ENCODE data around the gene KLHL25.

DNA sequence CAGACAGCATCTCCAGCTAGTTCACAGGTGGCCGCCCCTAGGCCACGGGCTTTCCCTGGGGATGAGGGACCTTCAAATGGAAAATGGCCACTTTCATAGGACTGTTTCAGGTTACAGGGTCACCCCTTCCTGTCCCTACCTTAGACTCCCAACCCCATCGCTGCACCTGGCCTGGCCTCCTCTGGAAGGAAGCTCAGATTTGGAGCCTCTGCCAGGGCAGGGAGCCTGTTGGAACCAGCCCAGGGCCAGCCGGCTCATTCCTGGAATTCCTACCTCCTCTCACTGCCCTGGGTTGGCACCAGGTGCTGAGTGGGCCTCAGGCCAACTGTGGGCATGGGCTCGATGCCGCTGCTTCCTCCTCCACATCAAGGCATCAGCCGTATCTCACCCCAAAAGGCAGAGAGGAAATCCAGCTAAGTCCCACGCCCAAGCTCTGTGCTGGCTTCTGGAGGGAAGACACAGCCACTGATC lies 42.2 kb downstream of the KLHL25 start:
- TF ChIP-seq, protein P1, sequence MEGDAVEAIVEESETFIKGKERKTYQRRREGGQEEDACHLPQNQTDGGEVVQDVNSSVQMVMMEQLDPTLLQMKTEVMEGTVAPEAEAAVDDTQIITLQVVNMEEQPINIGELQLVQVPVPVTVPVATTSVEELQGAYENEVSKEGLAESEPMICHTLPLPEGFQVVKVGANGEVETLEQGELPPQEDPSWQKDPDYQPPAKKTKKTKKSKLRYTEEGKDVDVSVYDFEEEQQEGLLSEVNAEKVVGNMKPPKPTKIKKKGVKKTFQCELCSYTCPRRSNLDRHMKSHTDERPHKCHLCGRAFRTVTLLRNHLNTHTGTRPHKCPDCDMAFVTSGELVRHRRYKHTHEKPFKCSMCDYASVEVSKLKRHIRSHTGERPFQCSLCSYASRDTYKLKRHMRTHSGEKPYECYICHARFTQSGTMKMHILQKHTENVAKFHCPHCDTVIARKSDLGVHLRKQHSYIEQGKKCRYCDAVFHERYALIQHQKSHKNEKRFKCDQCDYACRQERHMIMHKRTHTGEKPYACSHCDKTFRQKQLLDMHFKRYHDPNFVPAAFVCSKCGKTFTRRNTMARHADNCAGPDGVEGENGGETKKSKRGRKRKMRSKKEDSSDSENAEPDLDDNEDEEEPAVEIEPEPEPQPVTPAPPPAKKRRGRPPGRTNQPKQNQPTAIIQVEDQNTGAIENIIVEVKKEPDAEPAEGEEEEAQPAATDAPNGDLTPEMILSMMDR (IDR thresholded peaks at IDR 0.05; ENCODE audit: borderline replicate concordance, extremely low read depth, low read length, poor library complexity, severe bottlenecking): no peak
- TF ChIP-seq EZH2 (IDR thresholded peaks at IDR 0.05; ENCODE audit: borderline replicate concordance, low read depth, low read length, severe bottlenecking): no peak
